ENCODE data around the gene XRCC3.

The XRCC3 gene

DNA sequence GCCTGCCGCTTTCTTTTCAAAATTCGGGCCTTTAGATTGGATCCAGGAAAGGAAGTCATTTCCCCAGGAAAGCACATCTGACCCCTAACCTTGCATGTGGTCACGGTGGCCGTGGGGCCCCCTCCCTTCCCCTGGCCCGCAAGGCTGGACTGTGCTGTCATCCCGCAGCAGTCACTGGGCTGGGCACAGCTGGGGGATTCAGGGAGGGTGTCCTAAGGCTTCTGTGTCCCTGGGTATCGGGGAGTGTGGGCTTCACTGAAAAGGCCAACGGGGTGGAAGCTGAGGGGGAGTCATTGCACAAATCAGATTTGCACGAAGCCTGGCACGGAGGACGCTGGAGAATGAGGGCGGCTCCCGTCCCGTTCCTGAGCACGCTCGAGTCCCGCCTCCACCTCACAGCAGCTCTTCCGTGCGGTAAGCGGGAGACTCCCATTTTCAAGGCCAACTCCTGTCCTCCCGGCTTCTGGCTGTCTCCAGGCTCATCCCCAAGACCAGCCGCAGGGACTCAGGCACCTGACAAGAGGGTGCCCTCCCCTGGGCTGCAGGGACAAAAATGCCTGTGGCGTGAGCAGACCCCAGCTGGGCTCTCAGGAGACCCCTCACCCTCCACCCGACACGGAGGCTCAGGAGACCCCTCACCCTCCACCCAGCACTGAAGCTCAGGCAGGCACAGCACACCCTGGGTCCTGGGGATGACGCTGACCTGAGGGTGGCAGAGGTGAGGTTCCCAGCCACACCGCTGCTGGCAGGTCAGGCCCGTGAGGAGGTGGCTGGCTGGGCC is 9.6 kb downstream of the XRCC3 start:
- no peak for DNase-seq

DNA sequence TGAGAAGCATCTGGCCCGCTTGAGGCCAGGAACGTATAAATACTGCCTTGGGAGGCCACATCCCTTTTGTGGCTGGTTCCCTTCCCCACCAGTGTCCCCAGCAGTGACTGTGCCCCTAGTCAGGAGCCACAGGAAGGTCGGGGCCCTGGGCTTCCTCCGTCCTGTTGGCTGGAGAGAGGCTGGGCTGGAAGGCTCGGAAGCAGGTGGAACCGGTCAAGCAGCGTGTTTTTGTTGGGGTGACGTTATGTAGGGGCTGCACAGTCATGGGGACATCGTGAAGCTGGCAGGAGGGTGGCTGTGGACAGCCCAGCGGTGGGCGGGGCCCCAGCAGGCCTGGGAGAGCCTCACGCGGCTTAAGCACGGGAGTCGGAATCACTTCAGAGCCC is 10.1 kb downstream of the XRCC3 start:
- DNase-seq = no peak

DNA sequence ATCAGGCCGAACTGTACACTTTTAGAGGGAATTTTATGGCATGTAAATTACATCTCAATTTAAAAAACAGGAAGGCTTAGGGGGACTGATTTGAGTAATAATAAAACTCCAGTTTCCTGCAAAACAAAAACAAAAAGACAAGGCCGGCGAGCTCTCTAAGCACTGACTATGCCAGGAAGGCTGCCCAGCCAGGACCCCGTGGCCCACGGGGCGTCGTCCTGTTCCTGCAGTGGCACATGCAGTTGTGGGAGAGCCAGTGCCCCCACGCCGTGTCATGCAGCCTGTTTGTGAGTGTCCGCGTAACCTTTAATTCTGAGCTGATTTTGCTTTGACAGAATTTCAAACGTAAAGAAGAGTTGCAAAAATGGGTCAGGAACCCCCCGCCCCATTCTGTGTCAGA is 10.5 kb downstream of the XRCC3 start:
- no peak for DNase-seq

DNA sequence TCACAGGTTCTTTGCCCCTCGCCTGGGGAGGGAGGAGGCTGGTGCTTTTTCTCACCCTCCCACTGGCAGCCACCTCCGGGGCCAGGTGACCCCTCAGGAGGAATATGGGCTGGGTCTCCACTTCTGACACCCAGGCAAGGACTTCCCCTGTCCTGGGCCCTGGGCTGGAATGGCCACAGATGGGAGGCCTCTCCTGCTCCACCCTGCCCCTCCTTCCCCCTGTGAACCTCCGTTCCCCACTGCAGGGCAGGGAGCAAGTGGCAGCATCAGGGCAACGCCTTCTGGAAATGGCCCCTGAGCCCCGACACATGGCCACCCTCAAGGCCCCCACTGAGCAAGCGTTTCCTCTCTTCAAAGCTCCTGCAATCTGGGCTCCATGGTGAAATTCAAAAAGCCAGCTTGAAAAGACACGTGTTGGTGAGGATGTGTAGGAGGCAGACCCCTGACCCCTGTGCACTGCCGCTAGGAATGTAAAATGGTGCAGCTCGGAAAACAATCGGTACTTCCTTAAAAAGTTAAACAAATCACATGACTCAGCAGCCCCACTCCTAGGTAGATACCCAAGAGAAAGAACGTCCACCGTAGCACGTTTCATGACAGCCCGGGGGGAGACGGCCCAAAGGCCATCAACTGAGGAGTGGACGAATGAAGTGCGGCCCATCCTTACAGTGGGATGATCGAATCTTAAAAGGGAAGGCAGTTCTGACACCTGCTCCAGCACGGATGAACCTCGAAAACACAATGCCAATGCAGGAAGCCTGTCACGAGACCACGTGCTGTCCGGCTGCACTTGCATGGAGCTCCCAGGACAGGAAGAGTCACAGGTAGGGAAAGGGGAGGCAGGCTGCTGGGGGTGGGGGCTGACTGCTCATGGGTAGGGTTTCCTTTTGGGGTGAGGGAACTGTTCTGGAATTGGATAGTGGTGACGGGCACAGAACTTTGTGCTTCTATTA is 11.5 kb downstream of the XRCC3 start:
- no peak for DNase-seq

DNA sequence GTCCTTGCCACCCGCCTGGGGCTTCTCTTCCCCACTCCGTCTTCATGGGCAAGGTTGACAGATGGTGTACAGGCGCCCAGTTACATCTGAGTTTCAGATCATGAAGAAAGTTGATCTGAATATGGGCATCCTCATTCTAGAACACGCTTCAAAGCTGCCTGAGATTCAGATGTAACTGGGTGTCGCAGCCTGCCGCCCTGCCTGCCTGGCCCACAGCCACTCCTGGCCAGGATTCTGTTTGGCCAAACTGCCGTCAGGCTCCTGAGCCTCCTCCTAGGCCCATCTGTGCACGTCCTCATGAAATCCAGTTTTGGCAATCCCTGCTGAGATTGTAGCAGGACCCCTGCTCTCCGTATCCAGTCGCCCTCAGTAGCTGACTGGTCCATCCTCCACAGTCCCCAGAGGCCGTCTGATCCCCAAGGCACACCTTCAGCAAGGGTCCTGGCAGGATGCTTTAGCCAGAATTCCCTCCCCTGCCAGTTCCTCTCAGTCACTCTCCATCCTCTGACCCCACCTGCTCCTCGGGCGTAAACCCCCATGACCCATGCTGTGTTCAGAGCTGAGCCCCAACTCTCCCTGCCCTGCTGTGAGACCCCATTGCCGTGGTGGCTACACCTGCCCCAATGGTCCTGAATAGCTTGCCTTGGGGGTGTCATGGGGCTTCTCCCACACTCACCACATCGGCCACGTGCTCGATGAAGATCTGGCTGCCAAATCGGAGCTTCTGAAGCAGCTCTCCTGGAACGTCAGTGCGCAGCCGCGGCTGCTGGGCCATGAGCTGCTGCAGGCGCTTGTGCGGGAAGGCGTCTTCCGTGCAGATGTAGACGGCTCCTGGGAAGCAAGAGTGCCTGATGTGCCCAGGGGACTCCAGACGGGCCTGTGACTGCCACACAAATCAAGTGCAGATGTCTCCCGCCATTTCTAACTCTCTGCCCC is 12.5 kb downstream of the XRCC3 start:
- no peak for DNase-seq

DNA sequence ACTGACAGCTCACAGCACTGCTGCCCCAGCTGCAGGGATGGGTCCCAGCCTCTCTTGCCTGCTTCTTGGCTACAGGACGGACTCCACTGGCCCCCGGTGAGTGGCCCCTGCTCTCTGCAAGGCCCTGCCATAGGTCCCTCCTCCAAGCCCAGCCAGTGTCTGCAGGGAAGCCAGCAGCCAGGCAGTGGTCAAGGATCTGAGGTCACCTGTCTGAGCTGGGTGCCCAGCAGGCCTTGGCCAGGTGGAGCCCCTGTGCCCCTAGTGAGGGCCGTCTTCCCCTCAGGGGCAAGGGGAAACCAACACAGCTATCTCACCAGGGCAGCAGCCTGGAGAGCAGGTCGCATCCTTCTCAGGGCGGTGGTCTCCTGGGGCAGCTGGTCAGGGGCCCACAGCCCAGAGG is 13.2 kb downstream of the XRCC3 start:
- DNase-seq = no peak

DNA sequence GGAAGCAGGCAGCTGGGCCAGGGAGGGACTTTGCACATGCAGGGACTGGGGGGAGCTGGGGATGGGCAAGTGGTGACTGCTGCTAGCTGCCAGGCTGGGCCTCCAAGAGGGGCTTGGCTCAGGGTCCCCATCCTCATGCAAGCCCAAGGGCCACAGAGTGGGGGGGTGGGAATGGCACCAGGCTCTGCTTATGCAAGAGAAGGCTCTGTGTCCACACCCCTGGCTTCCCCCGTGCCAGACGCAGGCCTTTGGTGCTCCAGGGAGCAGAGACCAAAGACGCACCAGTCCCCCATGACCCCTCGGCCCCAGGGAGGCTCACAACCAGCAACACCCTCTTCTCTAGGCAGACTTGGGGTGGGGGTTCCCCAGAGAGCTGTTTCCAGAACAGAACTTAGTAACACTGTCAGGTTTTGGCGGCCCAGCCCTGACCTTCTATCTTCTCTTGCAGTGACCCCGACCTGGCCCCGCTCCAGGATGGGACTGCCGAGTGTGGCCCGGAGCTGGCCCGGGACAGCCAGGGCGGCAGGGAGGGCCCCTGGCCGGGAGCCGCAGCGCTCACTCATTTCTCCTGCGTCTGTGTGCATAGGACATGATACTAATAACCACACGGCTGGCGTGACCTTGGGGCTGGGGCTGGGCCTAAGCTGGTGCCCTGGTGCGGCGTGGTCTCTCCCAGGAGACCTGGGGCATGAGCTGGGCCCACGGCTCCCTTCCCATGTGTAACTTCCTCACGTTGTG is 14.3 kb downstream of the XRCC3 start:
- DNase-seq = no peak

DNA sequence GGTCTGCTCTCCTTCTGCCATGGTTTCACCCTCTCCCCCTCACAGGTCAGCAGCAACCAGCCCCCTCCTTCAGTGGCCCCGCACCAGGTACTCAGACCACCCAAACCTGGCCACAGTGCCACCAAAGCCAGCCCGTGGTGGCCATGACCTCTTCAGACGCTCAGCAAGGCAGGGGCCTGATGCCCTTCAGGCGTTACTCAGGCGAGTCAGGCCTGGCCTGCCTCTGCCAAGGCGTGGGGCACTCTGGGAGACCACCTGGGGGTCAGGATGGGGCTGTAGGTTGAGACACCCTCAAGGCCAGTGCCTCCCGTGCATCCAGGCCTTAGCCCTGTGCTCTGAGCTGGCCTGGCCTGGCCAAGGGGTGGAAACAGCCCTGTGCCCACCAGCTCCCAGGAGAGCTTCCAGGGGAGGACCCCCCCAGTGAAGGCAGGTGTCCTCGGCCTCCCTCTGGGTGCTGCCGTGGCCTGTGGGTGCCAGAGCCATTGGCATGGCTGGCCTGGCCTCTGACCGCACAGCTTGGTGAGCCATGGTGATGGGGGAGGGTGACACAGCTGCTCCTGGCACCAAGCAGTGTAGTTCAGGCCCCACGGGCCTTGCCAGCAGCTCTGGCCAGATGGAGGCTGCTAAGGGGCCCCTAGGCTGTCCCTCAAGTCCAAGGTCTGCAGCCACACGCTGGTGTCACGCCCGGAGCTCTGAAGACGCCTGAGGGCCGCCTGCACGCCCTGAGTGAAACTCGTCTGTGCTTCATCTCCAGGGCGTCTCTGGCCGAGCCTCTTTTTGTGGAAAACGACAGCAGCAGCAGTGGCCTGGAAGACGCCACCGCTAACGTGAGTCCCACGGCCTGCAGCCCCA is 15.1 kb downstream of the XRCC3 start:
- DNase-seq = no peak

DNA sequence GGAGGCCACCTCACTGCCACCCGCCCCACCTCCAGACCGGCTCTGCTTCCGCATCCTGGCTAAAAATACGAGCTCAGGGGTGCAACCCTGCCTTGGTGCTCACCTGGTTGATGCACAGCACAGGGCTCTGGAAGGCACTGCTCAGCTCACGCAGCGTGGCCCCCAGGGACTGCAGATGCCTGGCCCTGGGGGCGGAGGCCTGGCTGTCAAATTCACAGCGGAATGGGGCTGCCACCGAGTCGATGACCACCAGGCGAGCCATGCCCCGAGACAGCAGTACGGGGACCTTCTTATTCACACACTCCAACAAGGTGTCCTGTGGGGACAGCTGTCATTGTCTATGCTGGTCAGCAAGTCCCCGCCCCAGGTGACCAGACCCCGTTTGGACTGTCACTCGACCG is 16.0 kb downstream of the XRCC3 start:
- DNase-seq = no peak

DNA sequence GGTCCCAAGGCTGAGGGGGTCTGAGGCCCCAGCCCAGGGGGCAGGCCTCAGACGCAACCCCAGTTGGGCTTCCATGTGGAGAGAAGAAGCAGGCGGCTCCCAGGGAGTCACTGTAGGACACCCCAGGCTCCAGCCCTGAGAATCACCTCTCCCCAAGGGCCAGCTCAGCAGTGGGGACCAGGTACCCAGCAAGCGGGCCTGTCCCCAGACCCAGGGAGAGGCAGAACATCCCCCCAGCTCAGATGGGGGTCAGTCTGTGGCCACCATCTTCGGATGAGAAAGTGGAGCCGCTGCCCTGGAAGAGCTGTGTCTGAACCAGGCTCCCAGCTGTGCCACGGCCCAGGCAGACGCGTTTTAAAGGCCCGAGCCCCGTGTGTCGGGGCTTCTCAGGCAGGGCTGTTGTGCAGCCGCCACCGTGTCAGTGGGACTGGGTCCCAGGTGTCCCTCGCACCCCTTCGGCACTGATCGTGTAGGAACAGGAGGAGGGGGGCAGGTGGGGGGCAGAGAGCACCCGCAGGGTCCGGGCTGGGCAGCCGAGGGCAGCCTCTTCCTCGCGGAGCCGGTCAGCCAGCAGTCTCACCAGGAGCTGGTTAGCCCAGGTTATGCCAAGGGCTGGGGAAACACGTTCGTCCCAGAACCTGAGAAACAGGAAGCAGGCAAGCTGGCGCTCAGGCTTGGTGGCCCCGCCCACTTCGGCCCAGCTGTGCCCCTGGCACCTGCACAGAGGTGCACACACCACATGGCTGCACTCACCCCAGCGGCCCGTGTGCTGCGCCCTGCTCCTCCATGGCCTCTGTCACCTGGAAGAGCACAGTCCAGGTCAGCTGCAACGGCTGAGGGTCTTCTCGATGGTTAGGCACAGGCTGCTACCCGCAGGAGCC is 16.6 kb downstream of the XRCC3 start:
- DNase-seq = no peak

DNA sequence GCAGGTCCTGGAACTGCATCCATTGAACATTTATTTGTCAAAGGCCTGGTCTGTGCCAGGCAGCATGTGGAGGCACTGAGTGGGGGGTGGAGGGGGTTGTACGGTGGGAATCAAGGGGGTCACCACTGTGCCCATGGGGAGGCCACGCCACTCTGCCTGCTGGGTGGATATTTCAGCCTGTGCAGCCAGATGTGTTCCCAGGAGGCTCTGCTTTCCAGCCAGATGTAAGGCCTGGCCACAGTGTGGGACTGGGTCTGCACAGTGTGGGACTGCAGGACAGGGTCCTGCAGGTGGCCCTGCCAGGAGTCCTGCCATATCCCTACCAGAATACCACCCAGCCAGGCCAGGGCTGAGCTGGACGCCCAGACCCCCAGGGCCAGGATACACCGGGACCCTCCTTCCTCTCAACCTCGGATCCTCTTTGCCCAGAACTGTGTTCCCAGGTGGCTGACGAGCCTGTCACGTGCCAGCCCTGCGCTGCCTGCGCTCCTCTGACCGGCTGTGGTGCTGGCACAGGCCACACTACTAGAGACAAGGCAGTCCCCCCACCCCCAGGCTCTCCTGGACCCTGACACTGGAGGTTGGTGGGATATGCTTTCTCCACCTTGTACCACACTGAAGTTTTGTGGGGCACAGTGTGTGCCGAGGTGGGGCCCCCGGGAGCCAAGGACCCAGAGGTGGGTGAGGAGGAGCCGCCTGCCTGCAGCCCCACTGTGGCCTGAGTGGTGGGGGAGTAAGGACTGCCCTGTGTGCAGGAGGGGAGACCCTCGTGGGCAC is 17.5 kb downstream of the XRCC3 start:
- no peak for DNase-seq

DNA sequence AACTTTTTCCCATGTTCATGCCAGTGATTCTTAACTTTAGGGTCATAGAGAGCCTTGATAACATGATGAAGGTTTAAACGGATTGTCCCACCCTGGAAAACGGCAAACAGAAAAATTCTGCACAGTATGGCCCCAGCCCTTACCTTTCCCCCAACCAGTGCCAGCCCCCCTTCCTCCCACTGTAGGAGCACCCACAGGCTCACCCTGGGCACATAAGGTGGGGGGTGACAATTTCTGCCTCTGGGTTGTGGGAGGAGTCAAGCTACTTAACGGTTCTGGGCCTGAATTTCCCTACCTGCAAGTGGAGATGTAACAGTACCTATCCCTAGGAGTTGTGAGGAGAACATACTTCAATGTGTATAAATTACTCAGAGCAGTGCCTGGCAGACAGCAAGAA is 18.0 kb downstream of the XRCC3 start:
- no peak for DNase-seq

DNA sequence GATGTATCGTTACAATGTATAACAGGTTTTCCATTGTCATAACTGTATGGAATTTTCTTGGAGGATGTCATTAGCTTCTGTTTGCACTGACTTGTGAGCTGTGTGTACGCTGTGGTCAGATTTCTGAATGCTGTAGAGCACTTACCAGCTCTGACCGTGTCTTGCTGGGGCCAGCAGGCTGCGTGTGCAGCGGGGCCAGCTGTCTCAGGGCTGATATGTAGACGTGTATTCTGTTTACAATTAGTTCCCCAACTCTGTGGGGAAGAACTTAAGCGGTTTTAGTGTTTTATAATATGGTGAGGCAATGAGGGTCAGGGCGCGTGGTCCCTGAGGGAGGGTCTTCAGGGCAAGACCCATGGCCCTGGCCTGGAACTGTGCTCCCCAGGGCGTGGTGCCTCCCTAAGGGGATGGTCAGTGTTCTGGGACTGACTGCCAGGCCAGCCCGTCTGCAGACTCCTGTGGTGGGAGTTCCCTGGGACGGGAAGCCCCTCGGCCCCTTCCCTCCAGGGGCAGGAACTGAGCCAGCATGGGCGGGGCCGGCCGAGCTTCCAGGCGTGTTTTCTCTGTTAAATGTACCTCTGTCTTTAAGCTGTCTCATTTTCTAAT is 18.7 kb downstream of the XRCC3 start:
- DNase-seq = no peak

DNA sequence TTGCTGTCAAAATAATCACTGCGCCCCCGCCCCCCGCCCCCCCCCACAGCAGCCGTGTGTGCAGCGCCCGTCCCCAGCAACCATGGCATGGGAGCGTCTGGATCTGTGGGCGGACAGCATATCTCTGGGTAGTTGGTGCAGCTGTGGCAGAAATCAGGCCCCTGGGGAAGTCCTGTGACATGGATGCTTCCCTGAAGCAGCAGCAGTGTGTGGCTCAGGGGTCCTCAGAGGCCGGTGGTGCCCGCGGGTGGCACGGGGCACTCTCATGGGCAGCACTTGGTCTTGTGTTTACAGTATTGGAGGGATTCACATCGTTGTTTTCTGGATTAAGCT is 19.2 kb downstream of the XRCC3 start:
- DNase-seq = no peak

DNA sequence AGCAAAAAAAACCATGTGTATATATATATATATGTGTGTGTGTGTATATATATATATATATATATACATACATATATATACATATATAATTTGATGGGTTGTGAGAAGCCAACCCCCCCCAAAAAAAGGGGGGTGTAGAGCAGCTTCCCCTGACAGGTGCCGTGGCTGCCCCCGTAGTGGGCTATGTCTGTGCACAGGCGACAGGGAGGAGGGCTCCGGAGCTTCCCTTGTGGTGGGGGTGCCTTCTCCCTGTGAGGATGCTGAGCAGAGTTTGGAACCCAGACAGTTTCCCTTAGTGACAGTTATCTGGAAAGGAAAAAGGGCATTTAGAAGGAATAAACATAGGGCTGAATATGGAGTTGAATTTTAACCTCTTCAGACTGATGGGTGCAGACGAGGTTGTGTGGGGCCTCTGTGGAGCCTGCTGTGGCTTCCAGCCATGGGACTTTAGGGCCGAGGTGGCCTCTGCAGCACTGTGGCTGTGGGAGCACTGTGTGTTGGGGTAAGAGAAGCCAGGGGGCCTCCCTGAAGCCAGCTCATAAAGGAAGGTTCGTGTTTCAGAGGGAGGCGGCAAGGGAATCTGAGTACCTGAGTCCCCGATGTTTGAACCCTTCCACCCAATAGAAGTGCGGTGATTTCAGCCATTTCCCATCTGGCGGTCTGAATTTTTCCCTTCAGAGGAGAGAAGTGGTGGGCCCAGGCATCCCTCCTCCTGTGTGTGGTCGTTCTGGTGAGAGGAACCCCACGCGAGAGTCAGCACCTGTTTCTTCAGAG is 19.8 kb downstream of the XRCC3 start:
- DNase-seq = no peak

DNA sequence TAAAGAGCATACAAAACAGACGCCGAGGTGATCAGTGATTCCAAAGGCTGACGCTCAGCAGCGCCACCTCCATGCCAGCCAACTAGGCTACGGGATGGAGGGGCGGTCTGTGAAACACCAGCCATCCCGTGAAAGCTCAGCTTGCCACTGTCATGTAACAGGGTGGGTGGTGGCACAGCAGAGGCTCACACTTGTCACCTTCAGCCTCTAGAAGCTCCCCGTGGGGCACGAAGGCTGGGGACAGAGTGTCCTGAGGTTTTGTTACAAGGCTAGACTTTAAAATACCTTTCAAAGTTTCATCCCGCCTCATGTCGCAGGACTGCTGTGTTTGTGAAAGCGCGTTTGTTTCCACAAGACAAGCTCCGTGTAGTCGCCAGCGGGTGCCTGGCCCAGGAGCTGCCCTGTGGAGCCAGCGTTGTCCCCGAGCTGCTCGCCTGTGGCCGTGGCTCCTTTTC is 20.7 kb downstream of the XRCC3 start:
- no peak for DNase-seq

DNA sequence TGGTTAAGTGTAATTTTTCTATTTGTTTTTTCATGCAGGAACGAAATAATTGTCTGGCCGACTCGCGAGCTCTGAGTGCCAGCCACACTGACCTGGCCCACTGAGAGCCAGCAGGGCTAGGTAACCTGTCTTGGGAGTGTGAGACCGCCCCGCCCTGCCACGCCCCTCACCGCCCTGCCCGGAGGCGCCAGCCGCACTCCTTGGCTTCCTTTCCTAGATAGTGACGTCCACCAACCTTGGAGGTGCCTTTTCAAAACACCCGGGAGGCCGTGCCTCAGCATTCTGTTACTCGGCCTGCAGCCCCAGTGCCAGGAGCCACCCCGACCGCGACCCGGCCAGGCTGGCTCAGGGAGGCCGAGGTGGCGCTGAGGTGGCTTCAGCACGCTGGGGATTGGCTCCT is 21.7 kb downstream of the XRCC3 start:
- no peak for DNase-seq

DNA sequence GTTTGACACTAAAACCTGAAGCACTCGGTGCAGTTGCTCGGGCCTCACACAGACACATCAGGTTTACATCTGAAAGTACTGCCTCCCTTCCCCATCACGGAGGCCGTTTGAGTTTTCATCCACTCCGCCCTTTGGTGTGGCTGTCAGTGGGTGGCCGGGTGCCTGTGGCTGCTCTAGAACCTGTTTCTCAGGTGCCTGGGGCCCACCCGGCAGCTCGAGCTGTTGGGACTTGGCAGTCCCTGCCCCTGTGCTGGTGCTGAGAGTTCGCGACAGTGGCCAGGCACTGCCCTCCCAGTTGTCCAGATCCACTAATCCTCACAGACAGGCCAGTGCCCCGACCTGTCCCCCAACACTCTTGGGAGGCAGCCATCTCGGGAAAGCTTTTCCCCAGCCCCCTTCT is 22.4 kb downstream of the XRCC3 start:
- DNase-seq = no peak

All from CD4-positive, alpha-beta T cell treated with Interleukin-10 for 1 hour (primary cell).